IMR-90 (cell line): ENCODE data around the gene A1CF. TPM values are rescaled to one million over a fixed set of nuclear protein-coding genes. Genes with fewer than 3 reads are reported as not detected.
"Not testable (repeated sequence)": the region's sequence is repeated elsewhere in the genome, so short reads cannot be mapped to it uniquely, and the experiment has no call there.

Source experiments
- ATAC-seq: fragments of 200-7000 bp; cut with Tn5 transposase; 2 replicates; pipeline ENCODE4 v1.9.1; 2020; ENCODE audit warnings: low read depth, mild to moderate bottlenecking, moderate library complexity
- BruUV-seq: library from RNA; stranded (reverse); fragments of 400-500 nt; replicated peaks from 2 replicates; lab custom pipeline; 2021; lab: Mats Ljungman, UMichigan
- CTCF ChIA-PET: fragments of 300-600 bp; formaldehyde crosslinking; extraction: SDS; loops from one replicate; lab custom pipeline; 2021; ENCODE audit warnings: antibody characterized with exemption; lab: Yijun Ruan, JAX
- POLR2A ChIA-PET: fragments of 300-600 bp; sonication (Branson Sonifier 250); formaldehyde crosslinking; loops from one replicate; lab custom pipeline; 2022; ENCODE audit warnings: antibody characterized with exemption; ENCODE audit not compliant: unreplicated experiment; lab: Charles Lee
- DNase-seq: peaks from one replicate; pipeline ENCODE4 v3.0.0; 2013
- H2AFZ ChIP-seq: replicated peaks from 2 replicates; pipeline ENCODE3; 2013; ENCODE audit warnings: low read length, mild to moderate bottlenecking; ENCODE audit not compliant: poor library complexity
- H2AK5ac ChIP-seq: 2 replicates; pipeline ENCODE4 v1.6.1; 2013; ENCODE audit warnings: low read depth, low read length, inconsistent platforms
- H2AK9ac ChIP-seq: replicated peaks from 2 replicates; pipeline ENCODE3; 2013; ENCODE audit warnings: mild to moderate bottlenecking, low read depth, low read length, moderate library complexity; ENCODE audit not compliant: poor library complexity
- H2BK120ac ChIP-seq: 2 replicates; pipeline ENCODE4 v1.6.1; 2013; ENCODE audit warnings: low read depth, low read length, inconsistent platforms
- H2BK15ac ChIP-seq: 3 replicates; pipeline ENCODE4 v1.6.1; 2013; ENCODE audit warnings: low read depth, low read length, inconsistent platforms
- H2BK20ac ChIP-seq: 2 replicates; pipeline ENCODE4 v1.6.1; 2013; ENCODE audit warnings: low read depth, mild to moderate bottlenecking, inconsistent platforms, low read length, moderate library complexity
- H2BK5ac ChIP-seq: 2 replicates; pipeline ENCODE4 v1.6.1; 2013; ENCODE audit warnings: mild to moderate bottlenecking, low read depth, low read length, inconsistent platforms; ENCODE audit not compliant: poor library complexity, severe bottlenecking
- H3K14ac ChIP-seq: replicated peaks from 2 replicates; pipeline ENCODE4 v1.6.1; 2013; ENCODE audit warnings: low read depth, low read length, inconsistent platforms
- H3K18ac ChIP-seq: 2 replicates; pipeline ENCODE4 v1.6.1; 2013; ENCODE audit warnings: low read depth, low read length, control low read depth
- H3K23ac ChIP-seq: 2 replicates; pipeline ENCODE4 v1.6.1; 2013; ENCODE audit warnings: low read depth, low read length, inconsistent platforms
- H3K27ac ChIP-seq: 2 replicates; pipeline ENCODE4 v1.5.1; 2013; ENCODE audit warnings: mild to moderate bottlenecking, control low read depth, low read length; ENCODE audit not compliant: insufficient read depth
- H3K27me3 ChIP-seq: 2 replicates; pipeline ENCODE4 v1.6.1; 2013; ENCODE audit warnings: low read length; ENCODE audit not compliant: control insufficient read depth, insufficient read depth
- H3K36me3 ChIP-seq: 2 replicates; pipeline ENCODE4 v1.6.1; 2013; ENCODE audit warnings: low read length, mixed read lengths; ENCODE audit not compliant: control insufficient read depth, insufficient read depth
- H3K4ac ChIP-seq: 2 replicates; pipeline ENCODE4 v1.6.1; 2013; ENCODE audit warnings: low read depth, low read length, inconsistent platforms
- H3K4me1 ChIP-seq: 2 replicates; pipeline ENCODE4 v1.6.1; 2013; ENCODE audit warnings: low read length, mixed read lengths; ENCODE audit not compliant: control insufficient read depth, insufficient read depth
- H3K4me2 ChIP-seq: 2 replicates; pipeline ENCODE4 v1.6.1; 2013; ENCODE audit warnings: low read depth, mild to moderate bottlenecking, control low read depth, low read length, moderate library complexity
- H3K4me3 ChIP-seq: 2 replicates; pipeline ENCODE4 v1.5.1; 2013; ENCODE audit warnings: low read depth, mild to moderate bottlenecking, control low read depth, low read length, moderate library complexity; ENCODE audit not compliant: insufficient read depth
- H3K56ac ChIP-seq: 2 replicates; pipeline ENCODE4 v1.6.1; 2013; ENCODE audit warnings: low read length, inconsistent platforms; ENCODE audit not compliant: insufficient read depth; ENCODE audit errors: extremely low read depth
- H3K79me1 ChIP-seq, 2 experiments: 2 replicates each; pipeline ENCODE4 v1.6.1; 2013; ENCODE audit warnings: low read length in 2 of 2, inconsistent platforms in 1 of 2, low read depth in 1 of 2
- H3K9ac ChIP-seq: 2 replicates; pipeline ENCODE4 v1.6.1; 2013; ENCODE audit warnings: low read depth, low read length, control low read depth
- H3K9me1 ChIP-seq: 2 replicates; pipeline ENCODE4 v1.6.1; 2013; ENCODE audit warnings: low read length, inconsistent platforms; ENCODE audit not compliant: insufficient read depth
- H3K9me3 ChIP-seq: 2 replicates; pipeline ENCODE4 v1.6.1; 2013; ENCODE audit warnings: low read length; ENCODE audit not compliant: control insufficient read depth, insufficient read depth
- H4K20me1 ChIP-seq: 2 replicates; pipeline ENCODE4 v1.6.1; 2013; ENCODE audit warnings: low read length, inconsistent platforms; ENCODE audit not compliant: insufficient read depth
- H4K5ac ChIP-seq: 2 replicates; pipeline ENCODE4 v1.6.1; 2013; ENCODE audit warnings: mild to moderate bottlenecking, low read depth, low read length, control low read depth
- H4K8ac ChIP-seq, 2 experiments: 2 replicates each; pipeline ENCODE4 v1.6.1; 2013; ENCODE audit warnings: low read depth in 2 of 2, low read length in 2 of 2, control low read depth in 1 of 2, inconsistent platforms in 1 of 2
- H4K91ac ChIP-seq: 2 replicates; pipeline ENCODE4 v1.6.1; 2013; ENCODE audit warnings: low read depth, low read length, inconsistent platforms; ENCODE audit not compliant: insufficient read depth
- WGBS, 2 experiments: methylation state at CpG; one replicate each; pipeline versions ENCODE4 v1.1.5 to v1.1.7; 2013; ENCODE audit warnings: missing lambda C conversion rate in 2 of 2; ENCODE audit not compliant: insufficient read length in 1 of 2; ENCODE audit errors: extremely low coverage in 2 of 2; 5-methylcytosine and 5-hydroxymethylcytosine counted together
- dilution Hi-C: fragments of 300-500 bp; cut with HindIII; formaldehyde crosslinking; loops from one replicate; pipeline ENCODE4 v1.14.3; 2018; ENCODE audit warnings: low sequenced_read_pairs; ENCODE audit not compliant: unreplicated experiment
- in situ Hi-C: fragments of 300-500 bp; cut with MboI; formaldehyde crosslinking; loops from 3 replicates; pipeline ENCODE4 v1.14.3; 2019; ENCODE audit warnings: low sequenced_read_pairs, inconsistent platforms, mixed read lengths
- intact Hi-C: fragments of 100-400 bp; cut with micrococcal nuclease; formaldehyde crosslinking; loops from 2 replicates; pipeline ENCODE4 v1.10.0; 2022
- polyA plus RNA-seq, 3 experiments: library from polyadenylated mRNA; depleted of rRNA; stranded (reverse); fragments of >200 nt; gene quantifications; 2 replicates each; pipeline ENCODE4 v1.2.3, GENCODE V29; 2012; ENCODE audit warnings: low replicate concordance in 1 of 3
- total RNA-seq: library from RNA; depleted of rRNA; stranded (reverse); fragments of >200 nt; gene quantifications from 2 replicates; pipeline ENCODE4 v1.2.3, GENCODE V29; 2012

The A1CF gene
- total and polyA plus RNA-seq, 2 of the 4 experiments (the other 2 are of a cell fraction): not detected

- H3K79me1 ChIP-seq, DNase-seq, H3K4ac ChIP-seq, H3K18ac ChIP-seq, H3K9me3 ChIP-seq, H4K5ac ChIP-seq, H3K27me3 ChIP-seq, BruUV-seq, POLR2A ChIA-PET, H3K4me2 ChIP-seq, H3K4me3 ChIP-seq, H3K14ac ChIP-seq, H2BK15ac ChIP-seq, H3K9ac ChIP-seq, H2AK5ac ChIP-seq, dilution Hi-C loops, H3K4me1 ChIP-seq, H2AK9ac ChIP-seq, H3K9me1 ChIP-seq, CTCF ChIA-PET, H2BK120ac ChIP-seq, H4K91ac ChIP-seq, H3K23ac ChIP-seq, H4K8ac ChIP-seq, H3K36me3 ChIP-seq, H2AFZ ChIP-seq, H4K20me1 ChIP-seq, H3K27ac ChIP-seq, in situ Hi-C loops, H2BK20ac ChIP-seq, H3K56ac ChIP-seq, H2BK5ac ChIP-seq, intact Hi-C loops: not testable (repeated sequence)
- no CpG with 5 or more reads among the region's 2 CpGs for WGBS, 2 experiments
- peak; percentile 67 for ATAC-seq
Observed at GRCh38 chr10:50774868-50775267, 110.6 kb downstream of the A1CF start.

GRCh38 chr10:50772042-50772441, 113.4 kb downstream of the A1CF start:
- H3K36me3 ChIP-seq, H2AK9ac ChIP-seq, H3K4me1 ChIP-seq, H3K4me3 ChIP-seq, H2BK5ac ChIP-seq, H3K9ac ChIP-seq, H4K91ac ChIP-seq, H4K20me1 ChIP-seq, H2BK20ac ChIP-seq, H3K14ac ChIP-seq, H3K9me1 ChIP-seq, H3K79me1 ChIP-seq, H3K27ac ChIP-seq, H3K56ac ChIP-seq, CTCF ChIA-PET, H2BK15ac ChIP-seq, H4K5ac ChIP-seq, intact Hi-C loops, H3K27me3 ChIP-seq, H2AFZ ChIP-seq, POLR2A ChIA-PET, H3K18ac ChIP-seq, in situ Hi-C loops, ATAC-seq, dilution Hi-C loops, H2AK5ac ChIP-seq, H2BK120ac ChIP-seq, H3K4me2 ChIP-seq, DNase-seq, H3K23ac ChIP-seq, BruUV-seq, H3K4ac ChIP-seq, H3K9me3 ChIP-seq, H4K8ac ChIP-seq: not testable (repeated sequence)
- WGBS, 2 experiments: no CpG with 5 or more reads among the region's 3 CpGs
